HFF-Myc (cell line): ENCODE measurements around the gene EPAS1.

Experiments used
- DNase-seq: peaks from one replicate; pipeline ENCODE4 v3.0.0-alpha.2; 2011; ENCODE audit warnings: low read depth; ENCODE audit errors: extremely low read depth
- H3K4me3 ChIP-seq: replicated peaks from 2 replicates; pipeline ENCODE4 v1.5.1; 2011; ENCODE audit warnings: low read depth, mild to moderate bottlenecking, control low read depth, low read length
- TF ChIP-seq, protein P1 (sequence below): IDR thresholded peaks from 2 replicates; pipeline ENCODE4 v1.5.1; 2012; ENCODE audit warnings: mild to moderate bottlenecking, low read depth, low read length, control low read depth; ENCODE audit errors: missing control alignments

Gene EPAS1

DNA sequence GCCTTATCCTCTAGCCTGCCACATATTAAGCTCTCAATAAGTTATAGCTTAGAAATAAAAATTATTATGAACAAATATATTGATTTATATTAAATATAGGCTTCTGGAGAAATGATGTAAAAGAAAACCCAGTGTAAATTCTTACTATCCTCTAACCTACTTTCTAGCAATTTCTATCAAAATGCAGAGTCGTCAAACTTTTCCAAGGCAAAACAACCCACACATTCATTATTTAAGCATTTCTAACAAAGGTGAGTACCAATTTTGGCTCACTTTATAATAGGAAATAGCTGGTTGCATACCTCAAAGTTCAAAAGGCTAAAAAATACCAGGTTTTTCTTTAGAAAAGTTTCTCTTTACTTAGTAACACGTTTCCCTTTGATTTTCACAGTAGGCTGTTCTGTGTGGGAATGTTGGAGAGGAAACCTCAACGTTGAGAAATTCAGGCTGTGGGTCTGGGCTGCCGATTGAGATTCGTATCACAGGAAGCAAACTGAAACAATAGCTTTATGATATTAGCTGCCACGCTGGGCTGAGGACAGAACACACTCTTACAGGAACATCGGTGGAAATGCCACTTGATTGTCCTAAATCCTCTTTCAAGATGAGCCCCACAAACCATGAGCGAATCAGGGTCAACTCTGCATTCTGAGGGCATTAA lies 53.0 kb downstream of the EPAS1 start:
- no peak for DNase-seq
- H3K4me3 ChIP-seq, result no peak overlapping the region
- TF ChIP-seq, protein P1, sequence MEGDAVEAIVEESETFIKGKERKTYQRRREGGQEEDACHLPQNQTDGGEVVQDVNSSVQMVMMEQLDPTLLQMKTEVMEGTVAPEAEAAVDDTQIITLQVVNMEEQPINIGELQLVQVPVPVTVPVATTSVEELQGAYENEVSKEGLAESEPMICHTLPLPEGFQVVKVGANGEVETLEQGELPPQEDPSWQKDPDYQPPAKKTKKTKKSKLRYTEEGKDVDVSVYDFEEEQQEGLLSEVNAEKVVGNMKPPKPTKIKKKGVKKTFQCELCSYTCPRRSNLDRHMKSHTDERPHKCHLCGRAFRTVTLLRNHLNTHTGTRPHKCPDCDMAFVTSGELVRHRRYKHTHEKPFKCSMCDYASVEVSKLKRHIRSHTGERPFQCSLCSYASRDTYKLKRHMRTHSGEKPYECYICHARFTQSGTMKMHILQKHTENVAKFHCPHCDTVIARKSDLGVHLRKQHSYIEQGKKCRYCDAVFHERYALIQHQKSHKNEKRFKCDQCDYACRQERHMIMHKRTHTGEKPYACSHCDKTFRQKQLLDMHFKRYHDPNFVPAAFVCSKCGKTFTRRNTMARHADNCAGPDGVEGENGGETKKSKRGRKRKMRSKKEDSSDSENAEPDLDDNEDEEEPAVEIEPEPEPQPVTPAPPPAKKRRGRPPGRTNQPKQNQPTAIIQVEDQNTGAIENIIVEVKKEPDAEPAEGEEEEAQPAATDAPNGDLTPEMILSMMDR, result no peak

- no peak for DNase-seq
- TF ChIP-seq, protein P1, result no peak
- H3K4me3 ChIP-seq, result no peak overlapping the region
Measured at GRCh38 chr2:46351098-46351749, 54.0 kb downstream of the EPAS1 start.

DNA sequence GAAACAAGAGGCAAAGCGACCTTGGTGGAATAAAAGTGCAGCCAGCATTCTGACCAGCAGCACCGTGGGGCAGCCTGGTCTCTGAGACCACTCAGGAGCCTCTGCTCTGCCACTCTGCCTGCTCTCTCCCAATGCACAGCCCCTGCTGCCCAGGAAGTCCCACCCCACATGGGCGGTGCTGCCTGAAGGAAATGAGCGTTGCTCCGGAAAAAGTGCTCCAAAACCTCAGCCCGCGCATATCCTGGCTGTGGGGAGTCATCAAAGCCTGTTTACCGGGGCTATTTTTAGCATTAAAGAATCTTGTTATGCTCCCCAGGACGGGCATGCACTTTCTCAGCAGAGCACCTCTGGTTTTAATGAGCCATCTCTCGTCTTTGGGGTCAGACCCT lies 54.5 kb downstream of the EPAS1 start:
- TF ChIP-seq, protein P1, result no peak
- DNase-seq, result no peak
- H3K4me3 ChIP-seq, result no peak overlapping the region

DNA sequence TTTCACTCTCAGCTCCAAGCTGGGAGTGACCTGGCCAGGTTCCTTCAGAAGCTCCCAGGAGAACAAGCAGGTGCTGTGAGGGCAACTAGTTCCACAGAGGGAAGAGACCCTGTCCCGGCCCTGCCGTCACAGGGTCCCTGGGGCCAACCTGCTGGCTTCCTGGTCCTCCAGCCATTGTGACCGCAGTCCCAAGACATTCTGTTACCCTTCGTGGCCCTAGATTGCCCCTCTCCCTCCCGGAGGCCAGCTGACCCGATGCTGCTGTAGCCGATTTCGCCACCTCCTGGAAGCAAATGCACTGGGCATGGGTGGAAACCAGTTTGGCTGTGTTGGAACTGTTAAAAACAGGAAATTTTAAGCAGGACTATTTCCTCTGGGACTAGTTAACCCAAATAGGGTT lies 55.4 kb downstream of the EPAS1 start:
- no peak overlapping the region for H3K4me3 ChIP-seq
- DNase-seq, result no peak
- TF ChIP-seq, protein P1, result no peak

DNA sequence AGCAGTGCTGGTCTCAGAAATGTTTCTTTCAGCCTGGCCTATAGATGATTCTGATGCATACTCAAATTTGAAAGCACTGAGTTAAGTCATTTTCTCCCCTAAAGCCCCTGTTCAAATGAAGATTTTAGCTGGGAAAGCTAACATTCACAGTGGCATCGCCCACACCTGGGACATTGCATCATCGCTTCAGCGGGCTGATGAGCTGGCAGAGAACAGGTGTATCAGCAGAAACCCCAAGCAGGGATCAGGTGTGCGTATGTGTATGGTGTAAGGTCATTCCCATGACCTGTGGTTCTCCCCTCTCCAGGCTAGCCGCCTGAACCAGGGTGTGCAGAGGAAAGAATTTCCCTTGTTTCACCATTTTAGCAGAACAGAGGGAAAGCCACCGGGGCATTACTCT lies 56.3 kb downstream of the EPAS1 start:
- TF ChIP-seq, protein P1, result no peak
- no peak for DNase-seq
- no peak overlapping the region for H3K4me3 ChIP-seq

DNA sequence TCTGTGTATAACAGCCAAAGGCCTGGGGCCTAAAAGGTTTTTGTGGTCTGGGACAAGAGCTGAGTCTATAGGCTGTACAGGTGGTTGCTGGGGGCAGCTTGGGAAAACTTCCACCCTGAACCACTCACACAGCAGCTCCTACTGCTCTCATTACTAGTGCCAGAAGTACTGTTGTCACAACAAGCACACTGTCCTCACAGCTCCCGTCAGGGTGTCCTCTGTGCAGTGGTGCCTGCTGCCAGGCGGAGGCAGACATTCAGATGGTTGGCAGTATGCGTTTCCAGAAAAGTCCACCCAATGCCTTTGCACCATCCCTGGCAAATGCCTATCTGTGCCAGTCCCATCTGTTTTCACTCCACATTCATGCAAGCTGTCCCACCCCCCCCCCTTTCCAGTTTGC lies 58.5 kb downstream of the EPAS1 start:
- H3K4me3 ChIP-seq, result no peak overlapping the region
- no peak for DNase-seq
- TF ChIP-seq, protein P1, result no peak
